Femur (tissue), 1 donor: ENCODE results near the gene CHCHD5.
"Not testable (repeated sequence)": the region's sequence is repeated elsewhere in the genome, so short reads cannot be mapped to it uniquely, and the experiment has no call there.

Experiments used
- DNase-seq: peaks from one replicate; pipeline ENCODE4 v3.0.0-alpha.2; 2017

CHCHD5 gene

DNA sequence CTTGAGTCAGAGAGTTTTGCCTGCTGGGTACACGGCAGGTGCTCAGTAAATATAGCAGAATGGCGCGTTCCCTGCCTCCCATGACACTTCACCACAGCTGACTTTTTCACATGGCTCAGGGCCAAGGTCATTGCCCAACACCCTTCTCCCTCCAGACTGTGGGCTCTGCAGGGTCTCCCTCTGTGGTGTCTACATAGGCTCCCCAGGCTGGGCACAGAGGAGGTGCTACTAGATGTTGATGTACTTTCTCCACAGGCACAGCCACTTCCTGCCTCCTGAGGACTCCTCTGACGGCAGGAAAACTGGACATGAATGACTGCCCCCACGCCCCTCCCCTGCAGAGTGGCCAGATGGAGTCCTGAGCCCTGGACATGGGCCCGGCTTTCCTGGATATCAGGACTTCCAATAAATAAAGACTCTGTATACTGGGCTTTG is 4.2 kb downstream of the CHCHD5 start:
- DNase-seq, result peak; percentile 50

GRCh38 chr2:112591413-112591812 is 7.0 kb downstream of the CHCHD5 start:
- no peak for DNase-seq

DNA sequence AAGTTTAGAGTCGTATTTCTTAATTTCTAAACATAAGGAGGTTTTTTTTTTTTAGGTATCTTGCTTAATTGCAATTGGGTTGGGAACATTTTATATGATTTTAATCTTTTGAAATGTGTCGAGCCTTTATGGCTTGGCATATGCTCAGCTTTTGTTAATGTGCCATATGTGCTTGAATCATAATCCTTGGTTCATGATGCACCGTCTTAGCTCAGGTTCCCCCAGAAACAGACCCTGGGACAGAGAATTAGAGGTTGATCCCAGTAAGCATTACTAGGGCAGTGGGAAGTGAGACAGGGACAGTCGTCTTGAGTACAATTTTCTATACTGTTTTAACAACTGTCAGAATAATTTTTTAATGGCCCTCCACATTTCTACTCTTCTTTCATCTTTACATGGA is 9.3 kb downstream of the CHCHD5 start:
- DNase-seq, result no peak

DNA sequence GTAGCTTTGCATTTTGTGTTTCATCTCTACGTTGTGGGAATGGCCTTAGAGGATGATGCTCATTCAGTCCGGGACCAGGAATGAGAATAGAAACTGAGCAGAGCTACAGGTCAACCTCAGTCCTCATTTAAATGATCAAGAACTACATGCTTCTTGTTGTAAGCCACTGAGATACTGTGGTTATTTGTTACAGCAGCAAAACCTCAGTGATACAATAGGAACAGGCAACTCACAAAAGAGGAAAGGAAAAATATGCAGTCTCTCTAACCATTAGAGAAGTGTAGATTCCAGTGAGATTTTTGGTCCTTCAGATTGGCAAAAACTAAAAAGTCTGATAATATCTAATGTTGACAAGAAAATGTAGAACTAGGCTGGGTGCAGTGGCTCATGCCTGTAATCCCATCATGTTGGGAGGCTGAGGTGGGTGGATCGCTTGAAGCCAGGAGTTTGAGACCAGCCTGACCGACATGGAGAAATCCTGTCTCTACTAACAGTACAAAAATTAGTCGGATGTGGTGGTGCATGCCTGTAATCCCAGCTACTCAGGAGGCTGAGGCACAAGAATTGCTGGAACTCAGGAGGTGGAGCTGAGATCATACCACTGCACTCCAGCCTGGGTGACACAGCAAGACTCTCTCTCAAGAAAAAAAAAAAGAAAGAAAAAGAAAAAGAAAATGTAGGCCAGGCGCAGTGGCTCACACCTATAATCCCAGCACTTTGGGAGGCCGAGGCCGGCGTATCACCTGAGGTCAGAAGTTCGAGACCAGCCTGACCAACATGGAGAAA is 13.3 kb downstream of the CHCHD5 start:
- DNase-seq, result no peak

- no peak for DNase-seq
These were observed 16.2 kb downstream of the CHCHD5 start for GRCh38 chr2:112600634-112601033.

- DNase-seq, result no peak
These were observed 17.3 kb downstream of the CHCHD5 start for GRCh38 chr2:112601754-112602153.

DNA sequence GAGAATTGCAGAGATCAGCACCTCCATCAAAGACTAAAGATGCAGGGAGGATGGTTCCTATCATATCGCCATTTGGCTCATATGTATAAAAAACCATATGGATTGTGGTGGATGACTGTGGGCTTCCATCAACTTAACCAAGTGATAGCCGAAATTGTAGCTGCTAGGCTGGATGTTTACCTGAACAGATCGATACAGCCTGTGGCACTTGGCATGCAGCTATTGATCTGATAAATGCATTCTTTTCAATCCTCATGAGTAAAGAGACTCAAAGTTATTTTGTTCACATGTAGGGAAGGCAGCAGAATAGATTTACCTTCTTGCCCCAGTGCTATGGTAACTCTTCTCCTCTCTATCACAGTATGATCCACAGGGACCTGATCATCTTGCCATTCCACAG is 18.5 kb downstream of the CHCHD5 start:
- no peak for DNase-seq

- DNase-seq, result no peak
These were observed 19.3 kb downstream of the CHCHD5 start for GRCh38 chr2:112603731-112604130.

DNA sequence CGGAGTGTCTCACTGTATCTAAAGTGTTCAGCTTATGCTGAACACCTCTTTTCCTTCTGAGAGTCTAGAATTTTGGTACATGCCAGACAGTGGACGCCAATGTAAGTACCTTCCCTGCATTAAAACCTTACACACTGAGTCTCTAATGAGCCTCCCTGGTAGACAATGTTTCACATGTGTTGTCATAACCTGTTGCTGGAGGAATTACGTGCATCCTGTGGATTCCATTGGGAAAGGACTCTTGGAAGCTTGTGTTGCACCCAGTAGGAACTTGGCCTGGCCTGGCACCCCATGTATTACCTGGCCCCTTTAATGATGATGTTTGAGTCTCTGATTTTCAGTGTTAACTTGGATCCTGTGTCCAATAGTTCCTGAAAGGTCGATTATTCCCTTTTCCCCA is 20.5 kb downstream of the CHCHD5 start:
- no peak for DNase-seq

- no peak for DNase-seq
These were observed 21.5 kb downstream of the CHCHD5 start for GRCh38 chr2:112605926-112606325.

- no peak for DNase-seq
These were observed 22.1 kb downstream of the CHCHD5 start for GRCh38 chr2:112606547-112606946.

- no peak for DNase-seq
These were observed 23.4 kb downstream of the CHCHD5 start for GRCh38 chr2:112607680-112608438.

DNA sequence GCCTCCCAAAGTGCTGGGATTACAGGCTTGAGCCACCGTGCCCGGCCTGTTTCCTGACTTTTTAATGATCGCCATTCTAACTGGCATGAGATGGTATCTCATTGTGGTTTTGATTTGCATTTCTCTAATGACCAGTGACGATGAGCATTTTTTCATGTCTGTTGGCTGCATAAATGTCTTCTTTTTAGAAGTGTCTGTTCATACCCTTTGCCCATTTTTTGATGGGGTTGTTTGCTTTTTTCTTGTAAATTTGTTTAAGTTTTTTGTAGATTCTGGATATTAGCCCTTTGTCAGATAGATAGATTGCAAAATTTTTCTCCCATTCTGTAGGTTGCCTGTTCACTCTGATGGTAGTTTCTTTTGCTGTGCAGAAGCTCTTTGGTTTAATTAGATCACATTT is 24.9 kb downstream of the CHCHD5 start:
- DNase-seq, result not testable (repeated sequence)

GRCh38 chr2:112612283-112612682 is 27.9 kb downstream of the CHCHD5 start:
- not testable (repeated sequence) for DNase-seq

- no peak for DNase-seq
These were observed 29.9 kb downstream of the CHCHD5 start for GRCh38 chr2:112614201-112614840.

GRCh38 chr2:112615051-112615450 is 30.6 kb downstream of the CHCHD5 start:
- no peak for DNase-seq

GRCh38 chr2:112615798-112616197 is 31.4 kb downstream of the CHCHD5 start:
- not testable (repeated sequence) for DNase-seq

DNA sequence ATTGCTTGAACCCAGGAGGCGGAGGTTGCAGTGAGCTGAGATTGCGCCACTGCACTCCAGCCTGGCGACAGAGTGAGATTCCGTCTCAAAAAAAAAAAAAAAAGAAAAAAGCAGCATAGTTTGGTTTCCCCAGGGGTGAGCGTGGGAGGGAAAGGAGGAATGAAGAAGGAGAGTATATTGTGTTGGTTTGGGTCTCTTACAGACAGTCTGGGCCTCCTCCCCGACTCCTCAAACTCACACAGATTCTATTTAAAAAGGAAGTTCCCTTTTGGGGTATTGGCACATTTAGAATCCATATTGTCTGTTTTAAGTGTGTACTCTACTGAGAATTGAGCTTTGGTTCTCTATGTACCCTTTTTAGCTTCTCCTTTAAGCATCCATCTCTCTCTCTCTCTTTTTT is 34.0 kb downstream of the CHCHD5 start:
- no peak for DNase-seq

DNA sequence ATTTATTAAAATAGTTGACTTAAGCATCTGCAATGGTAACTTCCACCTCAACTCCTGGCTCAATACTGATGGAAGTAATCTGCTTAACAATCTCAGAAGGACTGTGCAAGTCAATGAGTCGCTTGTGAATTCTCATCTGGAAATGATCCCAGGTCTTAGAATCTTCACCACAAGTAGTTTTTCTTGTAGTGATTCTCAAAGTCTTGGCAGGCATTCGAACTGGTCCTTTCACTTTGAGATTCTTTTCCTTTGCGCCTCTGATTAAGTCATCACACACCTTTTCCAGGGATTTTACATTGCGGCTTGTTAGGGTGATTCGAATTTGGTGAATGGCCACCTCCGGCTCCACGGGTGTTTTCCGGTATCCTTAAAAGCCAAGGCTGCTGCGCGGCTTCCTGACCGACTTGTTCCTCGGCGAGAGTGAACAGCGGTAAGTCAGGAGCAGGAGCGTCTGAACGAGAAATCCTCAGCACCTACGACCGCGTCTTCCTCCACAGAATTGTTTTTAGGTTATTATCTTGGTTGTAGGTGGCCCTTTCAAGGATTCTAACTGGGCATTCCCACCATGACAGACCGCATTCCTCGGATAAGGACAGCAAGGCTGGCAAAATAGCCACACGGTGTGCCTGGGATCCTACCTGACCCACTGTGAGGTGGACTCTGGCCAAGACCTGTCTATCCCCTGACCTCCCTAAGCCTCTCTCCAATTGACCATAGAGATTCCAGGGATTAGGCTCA is 37.5 kb downstream of the CHCHD5 start:
- DNase-seq, result no peak

DNA sequence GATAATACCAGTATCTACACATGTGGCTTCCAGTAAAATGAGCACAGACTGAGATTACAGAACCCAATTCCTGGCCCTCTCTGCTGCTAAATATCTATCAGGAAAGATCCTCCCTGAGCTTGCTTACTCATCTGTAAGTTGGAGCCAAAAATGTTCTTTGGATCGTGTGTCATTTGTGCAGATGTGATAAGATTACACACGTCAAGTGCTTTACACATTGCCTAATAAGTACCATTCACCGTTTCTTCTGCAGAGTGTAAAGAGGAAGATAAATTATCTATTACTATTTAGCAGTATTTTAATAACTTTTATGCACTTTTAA is 38.1 kb downstream of the CHCHD5 start:
- no peak for DNase-seq

GRCh38 chr2:112623913-112624777 is 39.7 kb downstream of the CHCHD5 start:
- no peak for DNase-seq

DNA sequence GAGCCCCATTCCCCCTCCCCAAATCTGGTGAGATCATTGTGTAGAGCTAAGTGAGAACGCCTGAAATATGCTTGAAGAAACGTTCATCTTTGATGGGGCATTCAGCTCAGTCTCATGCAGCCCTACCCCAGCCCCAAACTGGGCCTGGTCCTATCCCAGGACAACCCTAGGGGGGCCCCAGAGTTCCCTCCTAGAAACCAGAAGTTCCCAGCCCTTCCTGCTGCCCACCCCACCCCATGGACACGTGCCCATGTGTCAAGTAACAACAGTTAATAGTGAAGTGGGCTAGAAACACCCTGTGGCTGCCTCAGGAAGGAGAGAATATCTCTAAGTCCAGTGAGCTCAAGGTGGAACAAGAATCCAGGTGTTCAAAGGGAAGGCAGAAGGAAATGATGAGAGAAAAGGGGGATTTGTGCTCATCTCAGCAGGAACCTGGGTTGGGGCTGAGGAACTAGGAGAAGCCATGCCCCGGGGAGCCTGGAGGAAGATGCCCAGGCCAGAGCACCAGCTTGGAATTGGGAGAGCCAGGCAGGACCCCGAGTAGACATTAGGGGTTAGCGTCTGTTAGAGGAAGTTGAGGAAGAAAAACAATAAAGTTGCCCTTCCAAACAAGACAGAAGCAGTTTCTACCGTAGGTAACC is 41.2 kb downstream of the CHCHD5 start:
- DNase-seq, result no peak
